ENCODE results near the gene CEP164.
"Not testable (repeated sequence)": the region's sequence is repeated elsewhere in the genome, so short reads cannot be mapped to it uniquely, and the experiment has no call there.

CEP164 gene

GRCh38 chr11:117396970-117397369 lies 69.3 kb downstream of the CEP164 start:
- DNase-seq (ENCODE audit: low spot score), result no peak

DNA sequence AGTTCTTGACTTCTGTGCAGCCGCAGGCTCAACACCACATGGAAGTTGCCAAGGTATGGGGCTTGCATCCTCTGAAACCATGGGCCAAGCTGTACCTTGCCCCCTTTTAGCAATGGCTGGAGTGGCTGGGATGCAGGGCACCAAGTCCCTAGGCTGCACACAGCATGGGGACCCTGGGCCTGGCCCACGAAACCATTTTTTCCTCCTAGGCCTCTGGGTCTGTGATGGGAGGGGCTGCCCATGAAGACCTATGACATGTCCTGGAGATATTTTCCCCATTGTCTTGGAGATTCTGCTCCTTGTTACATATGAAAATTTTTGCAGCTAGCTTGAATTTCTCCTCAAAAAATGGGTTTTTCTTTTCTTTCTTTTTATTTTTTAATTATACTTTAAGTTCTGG lies 71.0 kb downstream of the CEP164 start:
- DNase-seq (ENCODE audit: low spot score), result not testable (repeated sequence)

GRCh38 chr11:117399100-117399840 lies 71.6 kb downstream of the CEP164 start:
- not testable (repeated sequence) for DNase-seq (ENCODE audit: low spot score)

- not testable (repeated sequence) for DNase-seq (ENCODE audit: low spot score)
These were observed 78.2 kb downstream of the CEP164 start for GRCh38 chr11:117405898-117406297.

GRCh38 chr11:117407016-117407415 lies 79.4 kb downstream of the CEP164 start:
- DNase-seq (ENCODE audit: low spot score), result no peak

- DNase-seq (ENCODE audit: low spot score), result no peak
These were observed 80.7 kb downstream of the CEP164 start for GRCh38 chr11:117408356-117408755.

GRCh38 chr11:117409511-117409910 lies 81.9 kb downstream of the CEP164 start:
- DNase-seq (ENCODE audit: low spot score), result no peak

GRCh38 chr11:117410238-117410637 lies 82.6 kb downstream of the CEP164 start:
- no peak for DNase-seq (ENCODE audit: low spot score)

DNA sequence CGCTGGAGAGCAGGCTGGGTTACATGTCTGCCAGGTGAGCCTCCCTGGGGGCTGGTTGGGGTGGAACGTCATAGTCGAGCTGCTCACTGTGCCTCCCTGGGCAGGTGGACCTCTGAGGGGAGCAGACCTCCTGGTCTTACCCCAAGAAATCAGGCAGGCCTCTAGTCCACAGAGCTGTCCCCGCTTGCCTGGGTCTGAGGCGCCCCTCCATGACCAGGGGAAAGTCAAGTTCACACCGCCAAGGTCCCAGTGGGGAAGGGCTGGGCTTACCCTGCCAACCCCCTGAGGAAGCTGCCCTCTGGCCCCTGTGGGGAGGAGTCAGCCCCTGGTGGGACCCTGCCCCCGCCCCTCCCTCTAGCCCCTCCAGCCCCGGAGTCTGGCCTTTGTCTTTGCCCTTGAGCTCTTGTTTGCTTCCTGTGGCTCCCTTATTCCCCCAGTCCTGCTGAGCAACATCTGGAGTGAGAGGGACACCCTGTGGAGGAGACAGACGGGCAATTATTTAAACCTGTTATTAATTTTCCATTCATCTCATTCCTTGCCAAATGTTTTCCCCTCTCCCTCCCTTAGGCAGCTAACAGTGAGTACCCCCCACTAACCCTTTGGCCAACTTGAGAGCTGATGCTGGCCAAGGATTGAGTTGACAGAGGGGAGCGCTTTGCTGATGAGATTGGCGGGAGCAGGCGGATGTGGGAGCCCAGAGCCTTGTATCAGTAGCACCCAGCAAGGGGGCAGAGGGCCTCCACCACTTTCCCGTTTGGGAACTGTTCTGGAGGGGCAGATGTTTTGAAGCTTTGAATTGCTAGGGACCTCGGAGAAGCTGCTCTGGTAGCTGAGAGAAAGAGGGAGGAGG lies 83.4 kb downstream of the CEP164 start:
- DNase-seq (ENCODE audit: low spot score), result no peak

DNA sequence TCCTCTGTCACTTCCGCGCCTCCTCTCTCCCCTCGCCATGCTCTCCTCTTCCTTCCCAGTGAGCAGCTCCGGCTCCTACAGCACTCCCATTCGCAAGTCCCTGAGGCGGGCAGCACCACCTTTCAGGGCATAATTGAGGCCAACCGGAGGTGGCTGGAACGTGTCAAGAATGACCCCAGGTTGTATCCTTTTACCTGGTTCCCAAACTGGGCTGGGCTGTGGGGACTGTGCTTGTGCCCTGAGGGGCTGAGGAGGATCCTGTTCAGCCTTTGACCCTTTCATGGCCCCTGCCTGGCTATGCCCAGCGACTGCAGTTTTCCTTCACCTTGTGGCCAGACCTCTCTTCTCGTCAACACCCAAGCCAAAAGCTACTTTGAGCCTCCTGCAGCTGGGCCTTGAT lies 84.1 kb downstream of the CEP164 start:
- DNase-seq (ENCODE audit: low spot score), result no peak

DNA sequence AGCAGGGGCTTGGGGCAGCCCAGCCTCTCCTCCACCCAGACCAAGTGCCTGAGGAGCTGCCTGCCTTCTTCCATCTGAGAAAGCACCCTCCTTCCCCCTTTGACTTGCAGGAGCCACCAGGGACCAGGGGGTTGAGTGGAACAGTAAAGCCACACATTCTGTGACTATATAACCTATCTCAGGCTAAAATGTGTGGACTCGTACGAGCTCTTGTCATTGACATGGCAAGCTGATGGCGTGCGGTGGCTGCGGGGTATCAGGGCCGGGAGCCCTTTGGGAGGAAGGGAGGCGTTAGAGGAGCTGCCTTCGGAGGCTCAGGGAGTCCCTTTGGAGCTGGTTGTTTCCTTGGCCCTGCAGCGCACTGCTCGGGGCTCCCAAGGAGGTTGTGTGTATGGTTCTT lies 84.5 kb downstream of the CEP164 start:
- no peak for DNase-seq (ENCODE audit: low spot score)

DNA sequence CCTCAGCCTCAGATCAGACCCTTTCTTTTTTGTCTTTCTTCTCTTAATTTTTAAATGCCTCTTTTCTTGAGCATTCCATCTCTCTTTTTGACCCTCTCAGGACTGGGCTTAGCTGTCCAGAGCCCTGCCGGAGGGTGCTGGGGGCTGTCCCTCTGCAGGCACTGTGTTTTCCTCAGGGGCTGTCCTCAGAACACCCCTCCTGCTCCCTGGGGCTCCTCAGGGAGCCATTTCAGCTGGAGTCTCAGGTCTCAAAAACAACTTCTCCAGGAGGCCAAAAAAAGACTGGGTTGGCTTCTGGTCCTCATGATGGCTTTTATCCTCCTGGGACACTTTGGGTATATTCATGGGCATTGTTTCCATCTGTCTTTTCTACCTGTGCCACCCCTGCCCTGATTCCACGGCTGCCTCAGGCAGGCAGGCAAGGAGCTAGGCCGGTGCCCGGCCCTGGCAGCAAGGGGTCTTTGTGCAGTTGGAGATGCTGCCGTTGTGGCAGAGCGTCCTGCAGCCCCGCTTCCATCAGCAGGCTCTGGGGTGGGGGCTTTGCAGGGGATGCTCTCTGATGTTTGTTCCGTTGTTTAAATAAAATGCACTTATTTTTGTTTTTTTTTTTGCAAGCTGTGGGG lies 85.1 kb downstream of the CEP164 start:
- no peak for DNase-seq (ENCODE audit: low spot score)

- no peak for DNase-seq (ENCODE audit: low spot score)
These were observed 86.0 kb downstream of the CEP164 start for GRCh38 chr11:117413616-117414015.

DNA sequence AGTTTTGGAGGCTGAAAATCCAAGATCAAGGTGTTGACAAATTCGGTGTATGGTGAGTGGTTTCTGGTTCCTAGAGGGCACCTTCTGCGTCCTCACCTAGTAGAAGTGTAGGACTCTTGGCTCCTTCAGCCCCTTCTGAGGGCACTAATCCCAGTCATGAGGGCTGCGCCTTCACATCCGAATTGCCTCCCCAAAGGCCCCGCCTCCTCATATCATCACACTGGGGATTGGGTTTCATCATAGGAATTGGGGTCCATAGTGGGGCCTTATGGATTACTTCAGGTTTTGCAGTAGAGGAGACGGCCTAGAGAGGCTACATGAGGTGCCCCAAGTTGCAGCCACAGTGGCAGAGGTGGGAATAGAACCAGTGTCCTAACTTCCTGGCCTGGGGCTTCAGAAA lies 87.1 kb downstream of the CEP164 start:
- DNase-seq (ENCODE audit: low spot score), result no peak

DNA sequence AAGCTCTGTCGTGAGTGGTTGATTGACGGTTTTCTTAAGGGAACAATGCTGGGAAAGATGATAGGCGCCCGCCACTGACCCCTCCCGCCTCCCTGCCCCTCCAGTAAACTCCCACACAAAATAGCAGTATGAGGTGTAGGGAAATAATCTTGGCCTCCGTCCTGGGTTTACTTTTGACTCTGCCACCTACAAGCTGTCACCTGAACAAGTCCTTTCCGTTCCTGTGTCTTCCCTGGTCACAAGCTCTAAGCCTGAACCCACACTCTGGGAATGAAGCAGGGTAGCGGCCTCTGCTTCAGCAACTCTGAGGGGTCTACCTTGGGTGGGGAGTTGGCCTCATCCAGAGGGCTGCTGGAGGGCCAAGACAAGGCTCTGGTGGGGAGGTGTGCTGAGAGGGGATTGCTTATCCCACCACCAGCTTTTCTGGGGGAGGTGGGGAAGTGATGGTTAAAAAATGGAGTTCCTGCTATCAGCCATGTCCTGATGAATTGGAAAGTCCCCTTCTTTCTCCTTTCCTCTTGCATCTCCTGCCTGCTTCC lies 87.8 kb downstream of the CEP164 start:
- DNase-seq (ENCODE audit: low spot score), result no peak

DNA sequence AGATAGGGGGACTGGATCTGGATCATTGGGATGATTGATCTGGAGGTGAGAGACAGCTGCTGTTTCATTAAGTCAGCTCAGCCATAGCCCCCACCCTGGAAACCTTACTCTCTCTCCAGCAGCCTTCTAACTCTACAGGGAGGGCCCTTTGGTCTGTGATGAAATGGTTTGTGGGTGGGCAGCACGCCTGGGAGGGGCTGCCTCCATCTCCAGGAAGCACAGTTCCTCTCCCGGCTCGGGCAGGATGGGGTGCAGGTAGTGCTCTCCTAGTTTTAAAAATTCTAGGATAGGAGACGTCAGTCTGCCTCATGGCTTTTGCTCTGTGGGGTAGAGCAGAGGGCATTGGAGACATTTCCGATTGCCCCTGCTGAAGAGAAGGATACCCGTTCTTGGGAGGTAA lies 89.7 kb downstream of the CEP164 start:
- no peak for DNase-seq (ENCODE audit: low spot score)

- no peak for DNase-seq (ENCODE audit: low spot score)
These were observed 90.2 kb downstream of the CEP164 start for GRCh38 chr11:117417856-117418255.

DNA sequence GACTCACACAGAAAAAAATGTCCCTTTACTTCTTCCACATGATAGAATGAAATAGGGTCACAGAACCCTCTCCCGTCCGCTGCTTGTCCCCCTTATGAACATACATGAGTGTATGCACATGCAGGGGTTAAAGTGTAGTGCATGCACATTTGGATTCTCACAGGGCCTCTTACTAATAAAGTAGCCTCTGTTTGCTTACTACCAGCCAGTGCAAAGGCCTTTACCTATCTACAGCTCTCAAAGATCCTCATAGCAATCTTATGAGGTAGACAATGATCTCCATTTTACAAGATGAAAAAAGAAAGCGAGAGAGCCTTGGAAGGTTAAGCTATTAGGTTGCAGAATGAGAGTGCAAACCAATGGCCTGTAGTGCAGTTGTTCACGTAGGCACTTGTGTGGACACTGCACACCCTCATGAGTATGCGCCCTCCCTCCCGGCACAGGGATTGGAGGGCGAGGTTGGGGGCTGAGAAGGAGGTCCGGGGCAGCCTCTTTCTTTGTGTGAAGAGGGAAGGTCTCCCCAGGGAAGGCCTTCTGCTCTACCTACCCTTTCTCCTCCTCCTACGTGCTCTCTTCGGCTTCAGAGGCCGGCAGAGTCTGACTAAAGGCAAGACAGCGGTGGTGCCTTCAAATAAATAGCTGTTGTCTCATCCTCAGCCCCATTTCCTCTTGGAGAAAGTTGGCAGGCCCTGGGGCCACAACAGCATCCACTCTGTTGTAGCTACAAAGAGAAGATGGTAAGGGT lies 91.3 kb downstream of the CEP164 start:
- no peak for DNase-seq (ENCODE audit: low spot score)

GRCh38 chr11:117419482-117420142 lies 92.0 kb downstream of the CEP164 start:
- DNase-seq (ENCODE audit: low spot score), result no peak

- DNase-seq (ENCODE audit: low spot score), result no peak
These were observed 92.5 kb downstream of the CEP164 start for GRCh38 chr11:117420143-117420485.

DNA sequence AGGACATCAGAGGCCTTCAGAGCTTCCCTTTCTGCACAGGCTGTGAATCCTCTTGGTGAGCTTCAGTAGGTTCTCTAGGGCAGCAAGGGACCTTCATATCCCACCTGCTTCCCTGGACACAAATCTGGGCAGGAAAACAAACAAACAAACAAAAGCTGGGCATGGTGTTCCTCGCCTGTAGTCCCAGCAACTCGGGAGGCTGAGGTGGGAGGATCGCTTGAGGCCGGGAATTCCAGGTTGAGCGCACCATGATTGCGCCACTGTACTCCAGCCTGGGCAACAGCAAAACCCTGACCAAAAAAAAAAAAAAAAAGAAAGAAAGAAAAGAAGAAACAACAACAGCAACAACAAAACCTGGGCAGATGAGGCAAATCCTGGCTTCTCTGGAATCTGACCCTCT lies 92.9 kb downstream of the CEP164 start:
- DNase-seq (ENCODE audit: low spot score), result no peak

DNA sequence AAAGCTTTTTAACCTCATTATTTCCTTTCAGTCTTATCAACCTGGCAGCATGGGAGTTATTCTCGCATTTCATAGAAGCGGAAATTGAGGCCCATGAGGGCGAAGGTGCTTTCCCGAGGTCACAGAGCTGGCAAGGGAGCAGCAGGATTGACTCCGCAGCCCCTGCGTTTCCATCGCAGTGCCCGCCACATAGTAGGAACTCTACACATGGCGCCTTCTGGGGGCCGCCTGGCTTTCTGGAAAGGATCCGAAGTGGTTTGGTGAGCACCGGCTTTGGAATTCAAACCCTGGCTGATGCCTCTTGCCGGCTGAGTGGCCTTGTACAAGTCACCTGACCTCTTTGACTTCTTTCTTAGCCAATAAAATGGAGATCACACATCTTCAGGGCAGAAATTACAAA lies 93.4 kb downstream of the CEP164 start:
- no peak for DNase-seq (ENCODE audit: low spot score)

Data from hematopoietic multipotent progenitor cell treated with erythropoietin and hydrocortisone succinate and interleukin-3 and kit ligand, for 17 days (in vitro differentiated cells).